ENCODE results near the gene CRIP1. TPM values are rescaled to one million over a fixed set of nuclear protein-coding genes. Genes with fewer than 3 reads are reported as not detected.

The CRIP1 gene
- total and polyA plus RNA-seq, 10 of the 15 experiments (the other 5 are each of a cell fraction or from before 2014, with no cell fraction given): 66.8 to 259 (median 154) TPM

GRCh38 chr14:105452963-105453362 lies 33.7 kb upstream of the CRIP1 start:
- H3K4me1 ChIP-seq (ENCODE audit: control insufficient read depth, insufficient read depth, low read length): no peaks in the 10 kb centered on the region
- no peaks in the 10 kb centered on the region for H3K27me3 ChIP-seq (replicated peaks in 1 of 2; ENCODE audit: control insufficient read depth in 2 of 2, insufficient read depth in 2 of 2, low read length in 1 of 2)
- FAIRE-seq (no peak), ATAC-seq (no peak), DNase-seq (ENCODE audit: low read depth, low spot score) (no peak)
- H3K9ac ChIP-seq (ENCODE audit: control insufficient read depth, insufficient read depth, low read length): no peak overlapping the region
- WGBS (ENCODE audit: insufficient coverage, insufficient replicate concordance, low lambda C conversion rate, missing lambda C conversion rate): 90% methylated on average over 13 of the region's 14 CpGs
- intact Hi-C loops (cut with micrococcal nuclease; ENCODE audit: unreplicated experiment) (no loop called here), in situ Hi-C loops (cut with MboI) (no loop called here)
- no peak for TF ChIP-seq SPI1 (IDR thresholded peaks at IDR 0.05; ENCODE audit: borderline replicate concordance, insufficient read depth, low read depth, low read length)
- no peak for TF ChIP-seq SMAD1 (IDR thresholded peaks at IDR 0.05; ENCODE audit: low read depth, partially characterized antibody)
- no peak for TF ChIP-seq GABPA (IDR thresholded peaks at IDR 0.05; ENCODE audit: low read depth)
- no peak for TF ChIP-seq NFXL1 (IDR thresholded peaks at IDR 0.05; ENCODE audit: borderline replicate concordance)
- no peak for TF ChIP-seq CTCF (IDR thresholded peaks at IDR 0.05 in 2 of 3, conservative IDR thresholded peaks at IDR 0.05 in 1 of 3; ENCODE audit: control insufficient read depth in 2 of 3, extremely low read depth in 1 of 3, insufficient read depth in 1 of 3, low read depth in 3 of 3, low read length in 3 of 3)
- no peak for TF ChIP-seq CBX3 (IDR thresholded peaks at IDR 0.05; ENCODE audit: borderline replicate concordance, low read depth)
- no peak for TF ChIP-seq EED (IDR thresholded peaks at IDR 0.05; ENCODE audit: low read depth)
- TF ChIP-seq, protein P1, sequence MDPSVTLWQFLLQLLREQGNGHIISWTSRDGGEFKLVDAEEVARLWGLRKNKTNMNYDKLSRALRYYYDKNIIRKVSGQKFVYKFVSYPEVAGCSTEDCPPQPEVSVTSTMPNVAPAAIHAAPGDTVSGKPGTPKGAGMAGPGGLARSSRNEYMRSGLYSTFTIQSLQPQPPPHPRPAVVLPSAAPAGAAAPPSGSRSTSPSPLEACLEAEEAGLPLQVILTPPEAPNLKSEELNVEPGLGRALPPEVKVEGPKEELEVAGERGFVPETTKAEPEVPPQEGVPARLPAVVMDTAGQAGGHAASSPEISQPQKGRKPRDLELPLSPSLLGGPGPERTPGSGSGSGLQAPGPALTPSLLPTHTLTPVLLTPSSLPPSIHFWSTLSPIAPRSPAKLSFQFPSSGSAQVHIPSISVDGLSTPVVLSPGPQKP (IDR thresholded peaks at IDR 0.05; ENCODE audit: low read depth, low read length): no peak
- no peak for TF ChIP-seq LARP7 (IDR thresholded peaks at IDR 0.05)
- TF ChIP-seq JUND (IDR thresholded peaks at IDR 0.05; ENCODE audit: low read depth, low read length): no peak
- ChIA-PET CTCF (interaction anchor here (1.0 kb wide), 1 partner anchor 28 kb away, joined by 3 read pairs; no protein-coding TSS in a partner anchor), POLR2A (no interaction called here), RAD21 (ENCODE audit: unreplicated experiment) (no interaction called here), SMC1A (ENCODE audit: uncharacterized antibody, unreplicated experiment) (no interaction called here)
- no peaks in the 10 kb centered on the region for H3K79me2 ChIP-seq (ENCODE audit: control insufficient read depth, insufficient read depth, low read length)
- H3K4me3 ChIP-seq: no peak overlapping the region
- no peaks in the 10 kb centered on the region for H3K9me3 ChIP-seq (replicated peaks; ENCODE audit: control insufficient read depth, insufficient read depth, low read length)
- no peak overlapping the region for H3K4me2 ChIP-seq (ENCODE audit: control insufficient read depth, insufficient read depth)
- no peaks in the 10 kb centered on the region; the same call in 1 of the 2 replicates for H4K20me1 ChIP-seq (ENCODE audit: control insufficient read depth, insufficient read depth)
- no TSS peak for BruUV-seq (replicated peaks)
- peaks cover 3 to 41% of the 10 kb centered on the region in 2 experiments; a peak in 3 of 4 replicates for H3K36me3 ChIP-seq (ENCODE audit: control insufficient read depth in 2 of 2, insufficient read depth in 2 of 2, low read length in 1 of 2)
- no peak overlapping the region for H3K27ac ChIP-seq (ENCODE audit: control insufficient read depth, insufficient read depth)
- H2AFZ ChIP-seq (ENCODE audit: control insufficient read depth, low read depth, low read length): no peak overlapping the region

Measured in GM12878 (cell line).